NCI-H1436 (cell line): ENCODE measurements around the gene NSL1.
"Not testable (repeated sequence)": the region's sequence is repeated elsewhere in the genome, so short reads cannot be mapped to it uniquely, and the experiment has no call there.

Experiments used
- DNase-seq: peaks from one replicate; lab custom pipeline; 2025; lab: John Stamatoyannopoulos, UW

The NSL1 gene

GRCh38 chr1:212782422-212783154 is 9.0 kb downstream of the NSL1 start:
- no peak for DNase-seq

- no peak for DNase-seq
Measured at GRCh38 chr1:212781225-212781624, 10.4 kb downstream of the NSL1 start.

DNA sequence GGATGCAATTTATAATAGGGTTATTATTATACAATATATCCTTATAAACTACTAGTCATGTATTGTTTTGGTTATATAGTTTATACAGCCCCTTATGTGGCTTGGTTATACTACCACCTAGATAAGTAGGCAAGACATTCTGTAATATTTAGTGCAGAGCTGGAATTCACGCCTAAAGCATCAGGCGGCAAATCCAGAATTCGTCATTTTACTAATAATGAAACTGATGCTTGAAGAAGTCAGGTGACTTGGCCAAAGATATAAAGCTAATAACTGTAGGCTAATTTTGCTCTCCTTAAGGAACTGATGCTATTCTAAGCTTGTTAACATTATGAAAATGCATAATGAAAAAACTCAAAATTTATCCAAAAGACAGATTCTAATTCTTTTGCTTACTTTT is 10.8 kb downstream of the NSL1 start:
- no peak for DNase-seq

GRCh38 chr1:212779086-212779485 is 12.5 kb downstream of the NSL1 start:
- not testable (repeated sequence) for DNase-seq

DNA sequence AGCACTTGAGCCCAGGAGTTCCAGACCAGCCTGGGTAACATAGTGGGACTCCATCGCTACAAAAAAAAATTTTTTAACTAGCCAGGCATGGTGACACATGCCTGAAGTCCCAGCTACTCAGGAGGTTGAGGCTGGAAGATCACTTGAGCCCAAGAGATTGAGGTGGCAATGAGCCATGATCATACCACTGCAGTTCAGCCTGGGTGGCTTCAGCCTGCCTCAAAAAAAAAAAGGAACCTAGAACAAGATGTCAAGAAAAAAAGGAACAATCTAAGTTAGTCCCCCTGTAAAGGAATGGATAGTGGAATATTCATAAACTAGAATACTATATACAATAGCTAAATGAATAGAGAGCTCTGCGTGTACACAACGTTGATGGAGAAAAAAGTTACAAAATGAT is 14.4 kb downstream of the NSL1 start:
- DNase-seq = no peak

GRCh38 chr1:212775241-212775640 is 16.3 kb downstream of the NSL1 start:
- DNase-seq = no peak

- no peak for DNase-seq
Measured at GRCh38 chr1:212774584-212774983, 17.0 kb downstream of the NSL1 start.

DNA sequence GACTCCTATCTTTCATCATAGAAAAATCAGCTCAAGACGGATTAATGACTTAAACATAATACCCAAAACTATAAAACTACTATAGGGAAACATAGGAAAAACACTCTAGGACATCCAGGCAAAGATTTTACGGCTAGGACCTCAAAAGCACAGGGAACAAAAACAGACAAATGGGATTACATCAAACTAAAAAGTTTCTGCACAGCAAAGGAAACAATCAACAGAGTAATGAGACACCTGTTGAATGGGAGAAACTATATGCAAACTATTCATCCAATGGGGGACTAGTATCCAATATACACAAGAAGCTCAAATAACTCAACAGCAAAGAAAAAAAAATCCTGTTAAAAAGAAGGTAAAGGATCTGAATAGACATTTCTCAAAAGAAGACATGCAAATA is 18.6 kb downstream of the NSL1 start:
- DNase-seq = no peak

GRCh38 chr1:212771341-212771740 is 20.2 kb downstream of the NSL1 start:
- no peak for DNase-seq

DNA sequence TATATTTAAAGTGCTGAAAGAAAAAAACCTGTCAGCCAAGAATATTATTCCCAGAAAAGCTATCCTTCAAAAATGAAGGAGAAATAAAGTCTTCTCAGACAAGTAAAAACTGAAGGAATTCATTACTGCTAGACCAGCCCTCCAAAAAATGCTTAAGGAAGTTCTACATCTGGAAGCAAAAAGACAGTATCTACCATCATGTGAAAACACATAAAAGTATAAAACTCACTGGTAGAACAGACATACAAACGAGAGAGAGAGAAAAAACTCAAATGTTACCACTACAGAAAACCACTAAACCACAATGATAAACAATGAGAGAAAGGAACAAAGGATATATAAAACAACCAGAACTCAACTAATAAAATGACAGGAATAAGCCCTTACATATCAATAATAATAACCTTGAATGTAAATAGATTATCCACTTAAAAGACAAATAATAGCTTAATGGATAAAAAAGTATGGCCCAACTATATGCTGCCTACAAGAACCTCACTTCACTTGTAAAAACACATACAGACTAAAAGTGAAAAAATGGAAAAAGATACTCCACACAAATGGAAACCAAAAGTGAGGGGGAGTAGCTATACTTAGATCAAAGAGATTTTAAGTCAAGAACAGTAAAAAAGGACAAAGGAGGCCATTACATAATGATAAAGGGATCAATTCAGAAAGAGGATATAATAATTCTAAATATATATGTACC is 22.0 kb downstream of the NSL1 start:
- DNase-seq = no peak

- DNase-seq = not testable (repeated sequence)
Measured at GRCh38 chr1:212766825-212767224, 24.8 kb downstream of the NSL1 start.

- DNase-seq = not testable (repeated sequence)
Measured at GRCh38 chr1:212764718-212765281, 26.8 kb downstream of the NSL1 start.

DNA sequence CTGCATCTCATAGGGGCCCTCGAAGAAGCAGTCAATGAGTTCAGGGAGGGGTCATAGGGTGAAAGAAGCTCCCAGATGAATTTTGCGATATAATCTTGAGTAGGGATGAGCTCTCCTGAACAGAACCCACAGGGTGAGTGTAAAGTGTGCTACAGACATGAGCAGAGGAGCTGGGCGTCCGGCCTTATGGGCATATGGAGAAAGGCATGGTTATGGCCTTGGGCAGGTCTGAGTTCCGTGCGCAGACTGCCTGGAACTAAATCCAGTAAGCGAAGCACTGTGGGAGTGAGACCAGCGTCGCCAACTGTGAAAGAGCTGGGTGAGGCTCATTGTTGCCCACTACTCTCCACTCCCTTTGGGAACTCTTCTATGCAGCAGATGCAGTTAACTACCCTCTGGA is 28.7 kb downstream of the NSL1 start:
- no peak for DNase-seq

DNA sequence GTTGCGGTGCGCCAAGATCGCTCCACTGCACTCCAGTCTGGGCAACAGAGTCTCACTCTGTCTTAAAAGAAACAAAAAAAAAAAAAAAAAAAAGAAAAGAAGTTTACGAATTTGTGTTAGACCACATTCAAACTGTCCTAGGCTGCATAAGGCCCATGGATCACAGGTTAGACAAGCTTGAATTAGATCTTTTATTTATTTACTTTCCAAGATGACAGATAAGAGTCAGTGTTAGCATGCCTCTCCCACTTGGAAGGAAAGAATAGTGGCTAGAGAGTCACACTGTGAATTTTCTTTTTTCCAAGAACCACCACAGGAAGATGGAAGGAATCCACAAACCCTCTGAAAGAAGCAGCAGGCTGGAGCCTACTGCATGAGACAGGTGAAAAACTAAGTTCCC is 29.3 kb downstream of the NSL1 start:
- DNase-seq = no peak

DNA sequence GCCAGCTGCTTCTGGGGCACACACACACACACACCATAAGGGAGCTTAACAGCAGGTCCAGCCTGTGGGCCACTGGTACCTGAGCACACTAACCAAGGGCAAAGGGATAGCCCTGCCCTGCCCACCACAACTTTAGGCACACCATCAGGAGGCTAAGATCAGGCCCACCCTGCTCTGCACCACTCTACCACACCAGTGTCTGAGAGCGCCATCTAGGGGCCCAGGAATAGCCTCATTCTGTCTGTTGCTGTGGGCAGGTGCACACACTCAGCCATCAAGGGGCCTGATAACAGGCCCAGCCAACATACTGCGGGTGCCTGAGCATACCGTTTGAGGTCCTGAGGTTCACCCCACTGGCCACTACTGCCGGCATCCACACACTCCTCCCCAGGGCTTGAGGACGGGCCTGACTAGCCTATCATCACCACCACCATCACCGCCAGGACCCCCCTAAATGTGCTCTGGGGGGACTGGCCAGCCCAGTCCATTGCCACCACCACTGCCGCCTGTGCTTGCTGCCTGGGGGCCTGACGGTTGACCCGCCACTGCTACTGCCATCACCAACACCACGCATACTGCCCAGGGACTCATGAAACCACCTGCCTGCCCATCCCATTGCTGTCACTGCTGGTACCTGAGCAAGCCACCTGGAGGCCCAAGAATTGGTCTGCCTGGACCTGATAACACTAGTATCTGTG is 31.3 kb downstream of the NSL1 start:
- no peak for DNase-seq

GRCh38 chr1:212759683-212760082 is 31.9 kb downstream of the NSL1 start:
- no peak for DNase-seq

- no peak for DNase-seq
Measured at GRCh38 chr1:212754680-212755079, 36.9 kb downstream of the NSL1 start.

GRCh38 chr1:212754193-212754592 is 37.4 kb downstream of the NSL1 start:
- DNase-seq = no peak

- no peak for DNase-seq
Measured at GRCh38 chr1:212753749-212754148, 37.8 kb downstream of the NSL1 start.

GRCh38 chr1:212752934-212753497 is 38.6 kb downstream of the NSL1 start:
- DNase-seq = no peak

- DNase-seq = no peak
Measured at GRCh38 chr1:212752252-212752933, 39.2 kb downstream of the NSL1 start.
